Measurements from ENCODE around the gene ATXN1. TPM values are rescaled to one million over a fixed set of nuclear protein-coding genes. Genes with fewer than 3 reads are reported as not detected.

Gene ATXN1
- total and polyA plus RNA-seq, 2 of the 8 experiments (the other 6 are each of a cell fraction or from before 2014, with no cell fraction given) = 1.6 to 4.0 TPM

DNA sequence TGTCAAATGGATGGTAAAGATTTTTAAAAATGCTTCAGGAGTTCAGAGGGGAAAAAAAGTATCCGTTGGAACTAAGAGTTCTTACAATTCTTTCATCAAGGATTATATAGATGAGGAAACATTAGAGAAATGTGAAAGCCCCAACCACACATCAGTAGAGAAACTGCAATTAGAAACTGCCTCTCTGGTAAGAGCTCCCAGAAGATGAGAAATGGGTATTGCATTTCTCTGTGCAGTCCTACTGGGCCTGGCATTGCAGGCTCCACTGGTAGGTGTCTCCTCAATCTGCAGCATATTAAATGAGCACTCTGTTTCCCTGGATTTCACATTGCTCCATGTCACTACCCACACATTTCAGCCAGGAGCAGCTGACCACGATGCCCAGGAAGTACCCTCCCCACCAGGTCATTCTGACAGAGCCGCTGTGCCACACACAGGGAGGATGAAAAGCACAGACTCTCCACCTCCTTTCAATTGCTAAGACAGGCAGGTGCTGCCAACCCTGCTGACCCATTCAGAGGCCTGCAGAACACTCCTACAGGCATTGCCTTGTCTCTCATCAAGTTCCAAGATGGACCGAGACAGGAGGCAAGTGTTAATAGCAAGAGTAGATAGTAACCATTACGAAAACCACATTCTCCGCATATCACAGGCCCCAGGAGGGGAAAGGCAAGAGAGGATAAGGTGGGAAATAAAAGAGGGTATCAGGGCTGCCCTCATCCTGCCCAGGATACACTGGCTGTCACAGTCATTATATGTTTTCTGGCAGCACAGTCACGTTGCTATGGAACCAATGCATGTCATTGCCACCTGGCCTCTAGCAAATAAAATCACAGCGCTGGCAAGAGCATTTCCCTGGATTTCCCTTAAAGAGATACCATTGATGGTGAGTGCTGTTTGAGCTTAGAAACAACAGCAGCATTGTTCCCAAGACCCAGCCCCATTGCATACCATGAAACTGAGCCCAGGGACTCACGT, 241.7 kb downstream of the ATXN1 start:
- no peak overlapping the region for H2BK120ac ChIP-seq (replicated peaks; ENCODE audit: low read depth, low read length)
- H3K23ac ChIP-seq (ENCODE audit: insufficient read length) = no peak overlapping the region
- H2BK5ac ChIP-seq (ENCODE audit: low read depth, low read length) = no peak overlapping the region
- no peak overlapping the region for H4K5ac ChIP-seq (ENCODE audit: insufficient read length, low read depth, low read length)
- H3K79me1 ChIP-seq (ENCODE audit: low read depth, low read length) = no peaks in the 10 kb centered on the region
- H2BK12ac ChIP-seq (ENCODE audit: low read depth, low read length) = no peak overlapping the region
- 55% methylated on average over 9 of the region's 9 CpGs; no CpG with 5 or more reads in 1 of the 2 experiments for WGBS, 2 experiments (ENCODE audit: extremely low coverage in 1 of 2, insufficient coverage in 1 of 2, insufficient read length in 1 of 2, insufficient replicate concordance in 2 of 2, low coverage in 1 of 2, low lambda C conversion rate in 2 of 2, missing lambda C conversion rate in 1 of 2)
- peak overlapping the region in 1 of 2 experiments; percentile 20; a peak in 1 of 4 replicates for H3K4me2 ChIP-seq (ENCODE audit: insufficient read depth in 1 of 2, low read depth in 2 of 2, low read length in 2 of 2)
- H4K91ac ChIP-seq (replicated peaks; ENCODE audit: insufficient read length, low read length) = no peak overlapping the region
- H2AFZ ChIP-seq (ENCODE audit: low read length) = no peak overlapping the region
- H3K23me2 ChIP-seq (ENCODE audit: low read depth, low read length) = no peaks in the 10 kb centered on the region
- DNase-seq (ENCODE audit: low read depth in 1 of 2, low spot score in 2 of 2) = no peak
- H3K9ac ChIP-seq (replicated peaks in 1 of 4; ENCODE audit: extremely low read depth in 1 of 4, low read depth in 3 of 4, low read length in 3 of 4) = no peak overlapping the region
- no peaks in the 10 kb centered on the region for H3K79me2 ChIP-seq (ENCODE audit: control insufficient read depth in 1 of 2, insufficient read depth in 2 of 2, low read length in 2 of 2)
- no peak overlapping the region for H3K18ac ChIP-seq (ENCODE audit: extremely low read depth, low read length)
- no peak for FAIRE-seq
- no peak overlapping the region for H3K56ac ChIP-seq (replicated peaks; ENCODE audit: insufficient read length, low read depth, low read length)
- no peak overlapping the region for H2AK5ac ChIP-seq (ENCODE audit: low read depth, low read length)
- no peak overlapping the region for H3K27ac ChIP-seq (ENCODE audit: low read depth, low read length)
- no peaks in the 10 kb centered on the region for H3K27me3 ChIP-seq (replicated peaks in 1 of 4; ENCODE audit: control insufficient read depth in 3 of 4, extremely low read depth in 1 of 4, insufficient read depth in 3 of 4, low read length in 3 of 4)
- no peak overlapping the region for H3K4ac ChIP-seq (replicated peaks; ENCODE audit: insufficient read length, low read depth, low read length)
- H3K36me3 ChIP-seq (ENCODE audit: control insufficient read depth in 2 of 4, insufficient read depth in 4 of 4, low read length in 3 of 4) = no peaks in the 10 kb centered on the region
- no peaks in the 10 kb centered on the region for H3K9me3 ChIP-seq (ENCODE audit: insufficient read depth in 2 of 2, low read depth in 1 of 2, low read length in 1 of 2)
- H3K4me3 ChIP-seq (ENCODE audit: extremely low read depth in 1 of 4, insufficient read depth in 2 of 4, low read depth in 3 of 4, low read length in 4 of 4) = no peak overlapping the region
- CTCF ChIA-PET (ENCODE audit: partially characterized antibody) = interaction anchor here (1.6 to 6.1 kb wide), 3 partner anchors 8 to 300 kb away, joined by 3 to 33 read pairs (median 8); no protein-coding TSS in a partner anchor
- H3K14ac ChIP-seq (ENCODE audit: insufficient read length) = no peak overlapping the region
- no peak overlapping the region for H4K8ac ChIP-seq (ENCODE audit: extremely low read depth, insufficient read depth, low read length)
- H3K4me1 ChIP-seq (replicated peaks in 1 of 4; ENCODE audit: control insufficient read depth in 3 of 4, insufficient read depth in 4 of 4, low read length in 3 of 4) = peaks cover 2 to 8% (median 6%) of the 10 kb centered on the region in 4 experiments; a peak in 5 of 7 replicates
- POLR2A ChIA-PET (ENCODE audit: partially characterized antibody) = no interaction called here
- no peaks in the 10 kb centered on the region for H4K20me1 ChIP-seq (replicated peaks in 1 of 2; ENCODE audit: control insufficient read depth in 1 of 2, insufficient read depth in 2 of 2, low read length in 2 of 2)
- H2BK20ac ChIP-seq (ENCODE audit: low read length) = no peak overlapping the region
- no peak overlapping the region for H2BK15ac ChIP-seq (ENCODE audit: low read length)
- no peak for TF ChIP-seq EP300 (IDR thresholded peaks at IDR 0.05; ENCODE audit: borderline replicate concordance in 1 of 2, low read depth in 2 of 2, low read length in 2 of 2)
